Neural progenitor cell (in vitro differentiated cells): ENCODE data around the gene OS9.

Source experiments
- CTCF ChIP-seq: fragments of 200-600 bp; sonication (generic); IDR thresholded peaks from 2 replicates; pipeline ENCODE4 v1.5.1; 2017; ENCODE audit warnings: antibody characterized with exemption, mild to moderate bottlenecking
- EZH2phosphoT487 ChIP-seq: fragments of 200-600 bp; sonication (generic); IDR thresholded peaks from 2 replicates; pipeline ENCODE4 v1.6.1; 2017; ENCODE audit warnings: antibody characterized with exemption

GRCh38 chr12:57767876-57768275 lies 73.9 kb downstream of the OS9 start:
- no peak for TF ChIP-seq CTCF
- no peak for TF ChIP-seq EZH2phosphoT487
